ENCODE results near the gene GGCX.
A peak's percentile ranks its signal among the peaks of the same experiment; 100 is the strongest.

Gene GGCX

GRCh38 chr2:85542777-85543176 lies 18.5 kb downstream of the GGCX start:
- peaks cover 21 to 37% (median 26%) of the 10 kb centered on the region in 10 experiments for H3K4me1 ChIP-seq
- H3K27ac ChIP-seq, result no peak overlapping the region; a peak in 1 of 22 replicates
- H3K9ac ChIP-seq, result peak overlapping the region in 6 of 11 experiments; percentile 97 to 100 (median 99); a peak in 7 of 22 replicates
- no peaks in the 10 kb centered on the region for H3K9me3 ChIP-seq (replicated peaks in 1 of 11)
- no peaks in the 10 kb centered on the region for H3K27me3 ChIP-seq
- peak overlapping the region in 7 of 10 experiments; percentile 83 to 99 (median 92); a peak in 9 of 20 replicates for H3K4me3 ChIP-seq
- H4K20me1 ChIP-seq, result peaks cover 83 to 88% (median 87%) of the 10 kb centered on the region in 11 experiments
- no peak for TF ChIP-seq Cebpa-rat (IDR thresholded peaks at IDR 0.05)
- peaks cover 69 to 83% (median 80%) of the 10 kb centered on the region in 11 experiments for H3K36me3 ChIP-seq
- peak overlapping the region; percentile 84 to 97 (median 93); a peak in 21 of 22 replicates for H3K4me2 ChIP-seq

- peak overlapping the region; percentile 96 to 100 (median 99) for H3K9ac ChIP-seq
- no peak for TF ChIP-seq Cebpa-rat (IDR thresholded peaks at IDR 0.05)
- peak overlapping the region; percentile 84 to 97 (median 93) for H3K4me2 ChIP-seq
- peaks cover 30 to 43% (median 34%) of the 10 kb centered on the region in 10 experiments for H3K4me1 ChIP-seq
- H3K27ac ChIP-seq, result no peak overlapping the region
- H3K36me3 ChIP-seq, result peaks cover 69 to 74% (median 72%) of the 10 kb centered on the region in 11 experiments
- H3K4me3 ChIP-seq, result peak overlapping the region; percentile 79 to 99 (median 91)
- no peaks in the 10 kb centered on the region for H3K9me3 ChIP-seq (replicated peaks in 1 of 11)
- H4K20me1 ChIP-seq, result peaks cover 75 to 79% (median 78%) of the 10 kb centered on the region in 11 experiments
- H3K27me3 ChIP-seq, result no peaks in the 10 kb centered on the region
Measured at GRCh38 chr2:85541753-85542457, 19.4 kb downstream of the GGCX start.

GRCh38 chr2:85541262-85541661 lies 20.0 kb downstream of the GGCX start:
- Histone ChIP-seq H4K20me1 (peaks cover 68 to 73% (median 72%) of the 10 kb centered on the region in 11 experiments), H3K9me3 (replicated peaks in 1 of 11) (no peaks in the 10 kb centered on the region), H3K27ac (peak overlapping the region in 2 of 11 experiments; percentile 100; a peak in 5 of 22 replicates), H3K9ac (peak overlapping the region; percentile 96 to 100 (median 99)), H3K4me3 (peak overlapping the region; percentile 79 to 99 (median 91)), H3K4me2 (peak overlapping the region; percentile 84 to 97 (median 93)), H3K4me1 (peaks cover 36 to 50% (median 40%) of the 10 kb centered on the region in 10 experiments), H3K27me3 (no peaks in the 10 kb centered on the region), H3K36me3 (peaks cover 63 to 68% (median 67%) of the 10 kb centered on the region in 11 experiments)
- TF ChIP-seq Cebpa-rat (IDR thresholded peaks at IDR 0.05), result no peak

- Histone ChIP-seq H3K27me3 (no peaks in the 10 kb centered on the region), H3K4me1 (peaks cover 42 to 60% (median 50%) of the 10 kb centered on the region in 10 experiments), H4K20me1 (peaks cover 57 to 62% (median 61%) of the 10 kb centered on the region in 11 experiments), H3K9me3 (replicated peaks in 1 of 11) (no peaks in the 10 kb centered on the region), H3K4me3 (peak overlapping the region; percentile 79 to 99 (median 91)), H3K36me3 (peaks cover 53 to 57% (median 56%) of the 10 kb centered on the region in 11 experiments), H3K27ac (peak overlapping the region; percentile 97 to 100 (median 99)), H3K4me2 (peak overlapping the region; percentile 84 to 97 (median 93)), H3K9ac (peak overlapping the region; percentile 96 to 100 (median 99))
- TF ChIP-seq Cebpa-rat (IDR thresholded peaks at IDR 0.05), result no peak
Measured at GRCh38 chr2:85540133-85540648, 21.1 kb downstream of the GGCX start.

GRCh38 chr2:85539361-85540132 lies 21.7 kb downstream of the GGCX start:
- H3K9me3 ChIP-seq (replicated peaks in 1 of 11), result no peaks in the 10 kb centered on the region
- TF ChIP-seq Cebpa-rat (IDR thresholded peaks at IDR 0.05), result no peak
- H3K36me3 ChIP-seq, result peaks cover 46 to 51% (median 50%) of the 10 kb centered on the region in 11 experiments
- peak overlapping the region; percentile 96 to 100 (median 99) for H3K9ac ChIP-seq
- H3K4me3 ChIP-seq, result peak overlapping the region; percentile 79 to 99 (median 91)
- peak overlapping the region; percentile 97 to 100 (median 99) for H3K27ac ChIP-seq
- H3K4me1 ChIP-seq, result peaks cover 49 to 66% (median 56%) of the 10 kb centered on the region in 10 experiments
- H3K27me3 ChIP-seq, result no peaks in the 10 kb centered on the region
- peaks cover 51 to 55% (median 55%) of the 10 kb centered on the region in 11 experiments for H4K20me1 ChIP-seq
- peak overlapping the region; percentile 84 to 97 (median 93) for H3K4me2 ChIP-seq

GRCh38 chr2:85538507-85539360 lies 22.6 kb downstream of the GGCX start, which contains the start of gene MAT2A:
MAT2A (plus strand) TSS chr2:85539168; CDS start chr2:85539288, 120 bp downstream.
- Histone ChIP-seq H3K36me3 (peaks cover 38 to 42% (median 42%) of the 10 kb centered on the region in 11 experiments), H3K9me3 (replicated peaks in 1 of 11) (no peaks in the 10 kb centered on the region), H3K4me2 (peak within 1 kb of the TSS; percentile 93 to 98 (median 97)), H4K20me1 (peaks cover 43 to 47% (median 46%) of the 10 kb centered on the region in 11 experiments), H3K27ac (peak within 1 kb of the TSS; percentile 97 to 100 (median 99)), H3K4me1 (peaks cover 54 to 66% (median 61%) of the 10 kb centered on the region in 10 experiments), H3K9ac (peak within 1 kb of the TSS; percentile 96 to 100 (median 99)), H3K4me3 (peak within 1 kb of the TSS; percentile 79 to 99 (median 91)), H3K27me3 (no peaks in the 10 kb centered on the region)
- no peak for TF ChIP-seq Cebpa-rat (IDR thresholded peaks at IDR 0.05)

- Histone ChIP-seq H4K20me1 (peaks cover 34 to 39% (median 38%) of the 10 kb centered on the region in 11 experiments), H3K9ac (peak overlapping the region; percentile 96 to 100 (median 99)), H3K36me3 (peaks cover 29 to 34% (median 33%) of the 10 kb centered on the region in 11 experiments), H3K4me2 (peak overlapping the region; percentile 93 to 98 (median 97)), H3K4me1 (peaks cover 50 to 61% (median 57%) of the 10 kb centered on the region in 10 experiments), H3K9me3 (replicated peaks in 1 of 11) (no peaks in the 10 kb centered on the region), H3K27ac (peak overlapping the region; percentile 97 to 100 (median 99)), H3K27me3 (no peaks in the 10 kb centered on the region), H3K4me3 (peak overlapping the region; percentile 79 to 99 (median 91))
- TF ChIP-seq Cebpa-rat (IDR thresholded peaks at IDR 0.05), result no peak
Measured at GRCh38 chr2:85537600-85538506, 23.4 kb downstream of the GGCX start.
